Right lung (tissue), 5 donors: ENCODE results near the gene PANK4. TPM values are rescaled to one million over a fixed set of nuclear protein-coding genes. Genes with fewer than 3 reads are reported as not detected.

Source experiments
- DNase-seq, 2 donors: peaks; one replicate each; pipeline ENCODE4 v3.0.0-alpha.2; 2013
- polyA plus RNA-seq, 5 donors: library from polyadenylated mRNA; unstranded; fragments of 120-200 nt; gene quantifications; one replicate each; pipeline versions ENCODE4 v1.2.1 to v1.2.3, GENCODE V29; 2013; ENCODE audit warnings: inconsistent platforms in 1 of 5, low replicate concordance in 1 of 5; ENCODE audit not compliant: insufficient read length in 5 of 5, insufficient read depth in 1 of 5

Gene PANK4
- polyA plus RNA-seq, 5 donors = 20.2 to 29.0 (median 26.4) TPM

GRCh38 chr1:2499260-2499659 lies 27.1 kb downstream of the PANK4 start:
- DNase-seq = no peak

- no peak for DNase-seq
Measured at GRCh38 chr1:2498648-2499047, 27.7 kb downstream of the PANK4 start.

GRCh38 chr1:2497891-2498290 lies 28.5 kb downstream of the PANK4 start:
- no peak for DNase-seq

- no peak for DNase-seq
Measured at GRCh38 chr1:2496746-2497145, 29.6 kb downstream of the PANK4 start.

GRCh38 chr1:2496087-2496622 lies 30.2 kb downstream of the PANK4 start:
- no peak for DNase-seq

GRCh38 chr1:2495546-2495945 lies 30.9 kb downstream of the PANK4 start:
- no peak for DNase-seq

GRCh38 chr1:2495026-2495425 lies 31.4 kb downstream of the PANK4 start:
- no peak for DNase-seq

GRCh38 chr1:2494323-2494693 lies 32.1 kb downstream of the PANK4 start:
- DNase-seq = no peak

GRCh38 chr1:2493691-2494322 lies 32.6 kb downstream of the PANK4 start:
- no peak for DNase-seq

- DNase-seq = no peak
Measured at GRCh38 chr1:2493218-2493617, 33.2 kb downstream of the PANK4 start.

- DNase-seq = no peak
Measured at GRCh38 chr1:2492091-2492490, 34.3 kb downstream of the PANK4 start.

- no peak for DNase-seq
Measured at GRCh38 chr1:2489615-2490014, 36.8 kb downstream of the PANK4 start.

- DNase-seq = no peak
Measured at GRCh38 chr1:2488688-2489087, 37.7 kb downstream of the PANK4 start.

GRCh38 chr1:2486558-2486957 lies 39.8 kb downstream of the PANK4 start:
- no peak for DNase-seq

GRCh38 chr1:2486041-2486440 lies 40.4 kb downstream of the PANK4 start:
- no peak for DNase-seq

GRCh38 chr1:2483970-2484369 lies 42.4 kb downstream of the PANK4 start:
- DNase-seq = no peak

- no peak for DNase-seq
Measured at GRCh38 chr1:2483026-2483425, 43.4 kb downstream of the PANK4 start.

- no peak for DNase-seq
Measured at GRCh38 chr1:2482588-2482987, 43.8 kb downstream of the PANK4 start.

- DNase-seq = no peak
Measured at GRCh38 chr1:2481885-2482284, 44.5 kb downstream of the PANK4 start.

GRCh38 chr1:2480986-2481364 lies 45.4 kb downstream of the PANK4 start:
- DNase-seq = no peak

GRCh38 chr1:2480236-2480985 lies 46.0 kb downstream of the PANK4 start:
- DNase-seq = no peak

GRCh38 chr1:2479618-2480017 lies 46.8 kb downstream of the PANK4 start:
- DNase-seq = no peak

GRCh38 chr1:2479186-2479585 lies 47.2 kb downstream of the PANK4 start:
- DNase-seq = no peak
